ENCODE results near the gene BIN1.
A peak's percentile ranks its signal among the peaks of the same experiment; 100 is the strongest.
"Not testable (repeated sequence)": the region's sequence is repeated elsewhere in the genome, so short reads cannot be mapped to it uniquely, and the experiment has no call there.

BIN1 gene

DNA sequence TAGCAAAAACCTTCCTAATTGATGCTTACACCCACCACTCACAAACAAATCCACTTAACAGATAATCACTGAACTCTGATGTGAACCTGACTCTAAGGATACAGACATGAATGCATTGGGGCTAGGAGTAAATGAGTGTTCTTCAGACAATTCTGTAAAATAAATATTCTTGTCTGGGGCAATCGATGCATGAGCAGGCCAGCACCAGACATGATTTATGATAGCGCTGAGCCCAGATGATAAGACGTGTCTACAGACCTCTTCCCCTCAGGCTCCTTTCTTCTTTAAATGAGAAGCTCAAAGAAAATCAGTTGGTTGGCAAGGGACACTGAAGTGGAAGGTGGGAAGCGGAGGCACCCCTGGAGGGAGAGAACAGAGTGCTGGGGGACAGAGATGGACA, 27.3 kb upstream of the BIN1 start:
- no peak overlapping the region for H3K4me3 ChIP-seq (ENCODE audit: low read depth in 1 of 2, low read length in 2 of 2)
- no peaks in the 10 kb centered on the region for H3K4me1 ChIP-seq (ENCODE audit: control insufficient read depth in 1 of 2, insufficient read depth in 2 of 2, low read length in 2 of 2)
- H3K27ac ChIP-seq (ENCODE audit: low read depth, low read length), result no peak overlapping the region
- no peaks in the 10 kb centered on the region for H3K9me3 ChIP-seq (ENCODE audit: control insufficient read depth in 1 of 2, low read length in 2 of 2)
- H3K9ac ChIP-seq (ENCODE audit: low read depth in 1 of 2, low read length in 2 of 2), result no peak overlapping the region
- no peaks in the 10 kb centered on the region for H3K27me3 ChIP-seq (ENCODE audit: control insufficient read depth in 1 of 2, insufficient read depth in 2 of 2, low read length in 2 of 2)
- no peaks in the 10 kb centered on the region for H3K36me3 ChIP-seq (ENCODE audit: control insufficient read depth in 1 of 2, insufficient read depth in 2 of 2, low read length in 2 of 2)

GRCh38 chr2:127133793-127134192, 26.8 kb upstream of the BIN1 start:
- Histone ChIP-seq H3K4me1 (ENCODE audit: control insufficient read depth in 1 of 2, insufficient read depth in 2 of 2, low read length in 2 of 2) (no peaks in the 10 kb centered on the region), H3K27me3 (ENCODE audit: control insufficient read depth in 1 of 2, insufficient read depth in 2 of 2, low read length in 2 of 2) (no peaks in the 10 kb centered on the region), H3K9me3 (ENCODE audit: control insufficient read depth in 1 of 2, low read length in 2 of 2) (no peaks in the 10 kb centered on the region), H3K36me3 (ENCODE audit: control insufficient read depth in 1 of 2, insufficient read depth in 2 of 2, low read length in 2 of 2) (no peaks in the 10 kb centered on the region), H3K27ac (ENCODE audit: low read depth, low read length) (no peak overlapping the region), H3K9ac (ENCODE audit: low read depth in 1 of 2, low read length in 2 of 2) (no peak overlapping the region), H3K4me3 (ENCODE audit: low read depth in 1 of 2, low read length in 2 of 2) (no peak overlapping the region)

GRCh38 chr2:127130421-127130820, 23.5 kb upstream of the BIN1 start:
- Histone ChIP-seq H3K27me3 (ENCODE audit: control insufficient read depth in 1 of 2, insufficient read depth in 2 of 2, low read length in 2 of 2) (no peaks in the 10 kb centered on the region), H3K9me3 (ENCODE audit: control insufficient read depth in 1 of 2, low read length in 2 of 2) (no peaks in the 10 kb centered on the region), H3K4me1 (ENCODE audit: control insufficient read depth in 1 of 2, insufficient read depth in 2 of 2, low read length in 2 of 2) (no peaks in the 10 kb centered on the region), H3K4me3 (ENCODE audit: low read depth in 1 of 2, low read length in 2 of 2) (no peak overlapping the region), H3K9ac (ENCODE audit: low read depth in 1 of 2, low read length in 2 of 2) (no peak overlapping the region), H3K36me3 (ENCODE audit: control insufficient read depth in 1 of 2, insufficient read depth in 2 of 2, low read length in 2 of 2) (no peaks in the 10 kb centered on the region), H3K27ac (ENCODE audit: low read depth, low read length) (no peak overlapping the region)

DNA sequence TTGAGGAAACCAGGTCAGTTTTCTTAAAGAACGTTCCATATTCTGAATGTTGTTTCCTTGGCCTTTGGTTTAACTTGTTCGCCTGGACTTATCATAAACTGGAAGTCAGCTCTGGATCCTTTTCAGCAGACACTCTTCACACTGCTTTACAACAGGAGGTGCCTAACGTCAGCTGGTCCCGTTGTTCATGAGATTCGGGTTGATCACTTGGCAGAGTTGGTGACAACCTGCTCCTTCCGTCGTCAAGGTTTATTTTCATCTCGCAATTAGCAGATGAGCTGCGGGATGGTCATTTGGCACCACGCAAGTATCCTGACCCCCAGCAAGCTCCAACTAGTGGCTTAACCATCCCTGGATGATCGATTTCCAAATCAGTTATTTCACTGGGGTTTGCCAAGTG, 23.0 kb upstream of the BIN1 start:
- H3K9me3 ChIP-seq (ENCODE audit: control insufficient read depth in 1 of 2, low read length in 2 of 2), result no peaks in the 10 kb centered on the region
- no peak overlapping the region for H3K4me3 ChIP-seq (ENCODE audit: low read depth in 1 of 2, low read length in 2 of 2)
- no peaks in the 10 kb centered on the region for H3K36me3 ChIP-seq (ENCODE audit: control insufficient read depth in 1 of 2, insufficient read depth in 2 of 2, low read length in 2 of 2)
- no peak overlapping the region for H3K9ac ChIP-seq (ENCODE audit: low read depth in 1 of 2, low read length in 2 of 2)
- H3K27ac ChIP-seq (ENCODE audit: low read depth, low read length), result no peak overlapping the region
- H3K27me3 ChIP-seq (ENCODE audit: control insufficient read depth in 1 of 2, insufficient read depth in 2 of 2, low read length in 2 of 2), result no peaks in the 10 kb centered on the region
- H3K4me1 ChIP-seq (ENCODE audit: control insufficient read depth in 1 of 2, insufficient read depth in 2 of 2, low read length in 2 of 2), result no peaks in the 10 kb centered on the region

GRCh38 chr2:127128445-127128904, 21.5 kb upstream of the BIN1 start:
- Histone ChIP-seq H3K9ac (ENCODE audit: low read depth in 1 of 2, low read length in 2 of 2) (peak overlapping the region; percentile 31 to 33), H3K36me3 (ENCODE audit: control insufficient read depth in 1 of 2, insufficient read depth in 2 of 2, low read length in 2 of 2) (no peaks in the 10 kb centered on the region), H3K4me3 (ENCODE audit: low read depth in 1 of 2, low read length in 2 of 2) (peak overlapping the region; percentile 55 to 64), H3K27ac (ENCODE audit: low read depth, low read length) (no peak overlapping the region), H3K27me3 (ENCODE audit: control insufficient read depth in 1 of 2, insufficient read depth in 2 of 2, low read length in 2 of 2) (no peaks in the 10 kb centered on the region), H3K4me1 (ENCODE audit: control insufficient read depth in 1 of 2, insufficient read depth in 2 of 2, low read length in 2 of 2) (no peaks in the 10 kb centered on the region), H3K9me3 (ENCODE audit: control insufficient read depth in 1 of 2, low read length in 2 of 2) (no peaks in the 10 kb centered on the region)

GRCh38 chr2:127125821-127126220, 18.9 kb upstream of the BIN1 start:
- H3K9ac ChIP-seq (ENCODE audit: low read depth in 1 of 2, low read length in 2 of 2), result no peak overlapping the region
- H3K27me3 ChIP-seq (ENCODE audit: control insufficient read depth in 1 of 2, insufficient read depth in 2 of 2, low read length in 2 of 2), result no peaks in the 10 kb centered on the region
- H3K36me3 ChIP-seq (ENCODE audit: control insufficient read depth in 1 of 2, insufficient read depth in 2 of 2, low read length in 2 of 2), result no peaks in the 10 kb centered on the region
- no peaks in the 10 kb centered on the region for H3K4me1 ChIP-seq (ENCODE audit: control insufficient read depth in 1 of 2, insufficient read depth in 2 of 2, low read length in 2 of 2)
- H3K27ac ChIP-seq (ENCODE audit: low read depth, low read length), result no peak overlapping the region
- H3K4me3 ChIP-seq (ENCODE audit: low read depth in 1 of 2, low read length in 2 of 2), result no peak overlapping the region
- no peaks in the 10 kb centered on the region for H3K9me3 ChIP-seq (ENCODE audit: control insufficient read depth in 1 of 2, low read length in 2 of 2)

DNA sequence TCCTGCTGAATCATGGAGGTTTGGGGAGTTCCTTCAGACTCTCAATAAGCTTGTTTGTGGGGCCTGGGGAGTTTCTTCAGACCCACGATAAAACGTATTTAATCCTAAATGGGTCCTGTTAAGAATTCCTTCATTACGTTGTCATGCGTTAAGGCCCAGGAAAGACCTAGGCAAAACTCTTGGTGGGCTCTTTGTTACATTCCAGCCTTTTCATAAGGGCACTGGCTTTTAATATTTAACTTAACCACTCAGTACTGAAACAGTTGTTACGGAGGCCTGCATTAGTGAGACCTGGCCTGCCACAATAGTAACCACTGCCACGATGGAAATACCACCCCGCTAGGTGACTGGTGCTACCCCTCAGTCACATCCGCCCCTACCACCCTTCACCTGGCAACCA, 17.5 kb upstream of the BIN1 start:
- no peaks in the 10 kb centered on the region for H3K36me3 ChIP-seq (ENCODE audit: control insufficient read depth in 1 of 2, insufficient read depth in 2 of 2, low read length in 2 of 2)
- H3K4me1 ChIP-seq (ENCODE audit: control insufficient read depth in 1 of 2, insufficient read depth in 2 of 2, low read length in 2 of 2), result no peaks in the 10 kb centered on the region
- no peak overlapping the region for H3K9ac ChIP-seq (ENCODE audit: low read depth in 1 of 2, low read length in 2 of 2)
- no peak overlapping the region for H3K27ac ChIP-seq (ENCODE audit: low read depth, low read length)
- H3K4me3 ChIP-seq (ENCODE audit: low read depth in 1 of 2, low read length in 2 of 2), result no peak overlapping the region
- H3K9me3 ChIP-seq (ENCODE audit: control insufficient read depth in 1 of 2, low read length in 2 of 2), result no peaks in the 10 kb centered on the region
- no peaks in the 10 kb centered on the region for H3K27me3 ChIP-seq (ENCODE audit: control insufficient read depth in 1 of 2, insufficient read depth in 2 of 2, low read length in 2 of 2)

DNA sequence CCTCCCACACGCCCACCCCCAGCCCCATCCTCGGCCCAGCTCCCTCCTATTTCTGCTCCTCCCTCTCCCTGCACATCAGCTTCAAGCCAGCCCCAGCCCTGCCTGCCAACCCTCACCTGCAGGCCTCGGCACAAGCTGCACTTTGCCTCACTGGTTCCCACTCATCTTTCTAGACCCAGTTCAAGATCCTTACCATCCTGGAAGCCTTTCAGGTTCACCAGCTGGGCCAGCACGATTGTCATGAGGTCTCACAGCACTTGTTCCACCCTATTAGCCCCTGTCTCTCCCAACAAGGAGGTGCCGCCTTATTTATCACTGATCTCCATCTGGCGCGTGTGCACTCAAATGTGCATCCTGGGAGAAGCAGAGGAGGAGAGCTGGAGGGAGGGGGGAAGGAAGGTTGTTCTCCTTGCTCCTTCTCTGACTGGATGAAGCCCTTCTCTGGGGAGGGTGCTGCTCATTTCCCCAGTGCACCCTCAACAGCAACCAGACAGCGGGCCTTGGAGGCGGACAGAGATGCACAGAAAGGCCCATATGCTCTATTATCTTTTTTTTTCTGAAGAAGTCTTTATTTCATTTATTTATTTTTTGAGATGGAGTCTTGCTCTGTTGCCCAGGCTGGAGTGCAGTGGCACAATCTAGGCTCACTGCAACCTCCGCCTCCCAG, 15.5 kb upstream of the BIN1 start:
- H3K27ac ChIP-seq (ENCODE audit: low read depth, low read length), result no peak overlapping the region
- no peaks in the 10 kb centered on the region for H3K9me3 ChIP-seq (ENCODE audit: control insufficient read depth in 1 of 2, low read length in 2 of 2)
- no peaks in the 10 kb centered on the region for H3K4me1 ChIP-seq (ENCODE audit: control insufficient read depth in 1 of 2, insufficient read depth in 2 of 2, low read length in 2 of 2)
- H3K36me3 ChIP-seq (ENCODE audit: control insufficient read depth in 1 of 2, insufficient read depth in 2 of 2, low read length in 2 of 2), result no peaks in the 10 kb centered on the region
- H3K27me3 ChIP-seq (ENCODE audit: control insufficient read depth in 1 of 2, insufficient read depth in 2 of 2, low read length in 2 of 2), result no peaks in the 10 kb centered on the region
- no peak overlapping the region for H3K4me3 ChIP-seq (ENCODE audit: low read depth in 1 of 2, low read length in 2 of 2)
- no peak overlapping the region for H3K9ac ChIP-seq (ENCODE audit: low read depth in 1 of 2, low read length in 2 of 2)

DNA sequence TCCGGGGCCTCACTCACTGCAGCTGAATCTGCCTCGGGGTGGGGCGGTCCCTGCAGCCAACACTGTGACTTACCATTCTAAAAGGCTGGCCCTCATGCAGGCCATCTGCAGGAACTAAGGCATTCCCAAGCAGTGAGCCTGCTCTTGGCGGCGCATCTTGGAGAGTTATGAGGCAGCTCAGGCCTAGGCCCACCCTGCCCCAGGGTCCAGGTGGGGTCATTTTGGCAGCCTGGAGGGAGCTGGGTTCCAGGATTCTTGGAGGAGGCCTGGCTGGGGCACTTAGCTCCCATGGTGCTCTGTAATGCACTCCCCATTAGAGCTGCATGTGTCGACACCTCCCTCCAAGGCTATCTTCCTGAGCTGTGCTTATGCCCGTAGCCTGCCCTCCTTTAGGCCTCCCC, 14.8 kb upstream of the BIN1 start:
- Histone ChIP-seq H3K4me3 (ENCODE audit: low read depth in 1 of 2, low read length in 2 of 2) (no peak overlapping the region), H3K27ac (ENCODE audit: low read depth, low read length) (no peak overlapping the region), H3K9me3 (ENCODE audit: control insufficient read depth in 1 of 2, low read length in 2 of 2) (no peaks in the 10 kb centered on the region), H3K4me1 (ENCODE audit: control insufficient read depth in 1 of 2, insufficient read depth in 2 of 2, low read length in 2 of 2) (no peaks in the 10 kb centered on the region), H3K9ac (ENCODE audit: low read depth in 1 of 2, low read length in 2 of 2) (no peak overlapping the region), H3K27me3 (ENCODE audit: control insufficient read depth in 1 of 2, insufficient read depth in 2 of 2, low read length in 2 of 2) (no peaks in the 10 kb centered on the region), H3K36me3 (ENCODE audit: control insufficient read depth in 1 of 2, insufficient read depth in 2 of 2, low read length in 2 of 2) (no peaks in the 10 kb centered on the region)

- Histone ChIP-seq H3K4me3 (ENCODE audit: low read depth in 1 of 2, low read length in 2 of 2) (no peak overlapping the region), H3K4me1 (ENCODE audit: control insufficient read depth in 1 of 2, insufficient read depth in 2 of 2, low read length in 2 of 2) (no peaks in the 10 kb centered on the region), H3K9me3 (ENCODE audit: control insufficient read depth in 1 of 2, low read length in 2 of 2) (no peaks in the 10 kb centered on the region), H3K36me3 (ENCODE audit: control insufficient read depth in 1 of 2, insufficient read depth in 2 of 2, low read length in 2 of 2) (no peaks in the 10 kb centered on the region), H3K27ac (ENCODE audit: low read depth, low read length) (no peak overlapping the region), H3K9ac (ENCODE audit: low read depth in 1 of 2, low read length in 2 of 2) (no peak overlapping the region), H3K27me3 (ENCODE audit: control insufficient read depth in 1 of 2, insufficient read depth in 2 of 2, low read length in 2 of 2) (no peaks in the 10 kb centered on the region)
These were observed 14.4 kb upstream of the BIN1 start for GRCh38 chr2:127121353-127121752.

GRCh38 chr2:127120408-127120807, 13.5 kb upstream of the BIN1 start:
- not testable (repeated sequence) for H3K9ac ChIP-seq (ENCODE audit: low read depth in 1 of 2, low read length in 2 of 2); H3K4me3 ChIP-seq (ENCODE audit: low read depth in 1 of 2, low read length in 2 of 2); H3K9me3 ChIP-seq (ENCODE audit: control insufficient read depth in 1 of 2, low read length in 2 of 2); H3K4me1 ChIP-seq (ENCODE audit: control insufficient read depth in 1 of 2, insufficient read depth in 2 of 2, low read length in 2 of 2); H3K27me3 ChIP-seq (ENCODE audit: control insufficient read depth in 1 of 2, insufficient read depth in 2 of 2, low read length in 2 of 2); H3K27ac ChIP-seq (ENCODE audit: low read depth, low read length); H3K36me3 ChIP-seq (ENCODE audit: control insufficient read depth in 1 of 2, insufficient read depth in 2 of 2, low read length in 2 of 2)

All from duodenal mucosa (tissue), 2 donors.